ENCODE measurements around the gene HS6ST3.

HS6ST3 gene

GRCh38 chr13:96792736-96793403 is 703.0 kb downstream of the HS6ST3 start:
- WGBS = 94% methylated on average over 8 of the region's 8 CpGs
- Histone ChIP-seq H3K9ac (ENCODE audit: low read depth, low read length) (no peak overlapping the region), H3K4me3 (ENCODE audit: low read length) (no peak overlapping the region), H3K36me3 (ENCODE audit: insufficient read depth, low read length) (no peaks in the 10 kb centered on the region), H3K9me3 (ENCODE audit: insufficient read depth, low read depth, low read length) (no peaks in the 10 kb centered on the region), H3K27me3 (ENCODE audit: insufficient read depth, low read length) (no peaks in the 10 kb centered on the region), H3K27ac (ENCODE audit: low read depth, low read length) (no peak overlapping the region), H3K4me1 (ENCODE audit: insufficient read depth, low read length) (no peaks in the 10 kb centered on the region)

GRCh38 chr13:96793404-96793755 is 703.5 kb downstream of the HS6ST3 start:
- Histone ChIP-seq H3K27ac (ENCODE audit: low read depth, low read length) (no peak overlapping the region), H3K36me3 (ENCODE audit: insufficient read depth, low read length) (no peaks in the 10 kb centered on the region), H3K4me1 (ENCODE audit: insufficient read depth, low read length) (no peaks in the 10 kb centered on the region), H3K9ac (ENCODE audit: low read depth, low read length) (no peak overlapping the region), H3K4me3 (ENCODE audit: low read length) (no peak overlapping the region), H3K9me3 (ENCODE audit: insufficient read depth, low read depth, low read length) (no peaks in the 10 kb centered on the region), H3K27me3 (ENCODE audit: insufficient read depth, low read length) (no peaks in the 10 kb centered on the region)
- WGBS = 94% methylated on average over 4 of the region's 4 CpGs

GRCh38 chr13:96794669-96795068 is 704.8 kb downstream of the HS6ST3 start:
- Histone ChIP-seq H3K4me3 (ENCODE audit: low read length) (no peak overlapping the region), H3K27me3 (ENCODE audit: insufficient read depth, low read length) (no peaks in the 10 kb centered on the region), H3K4me1 (ENCODE audit: insufficient read depth, low read length) (no peaks in the 10 kb centered on the region), H3K9ac (ENCODE audit: low read depth, low read length) (no peak overlapping the region), H3K9me3 (ENCODE audit: insufficient read depth, low read depth, low read length) (no peaks in the 10 kb centered on the region), H3K36me3 (ENCODE audit: insufficient read depth, low read length) (no peaks in the 10 kb centered on the region), H3K27ac (ENCODE audit: low read depth, low read length) (no peak overlapping the region)

- 97% methylated on average over 1 of the region's 2 CpGs for WGBS
- H3K27me3 ChIP-seq (ENCODE audit: insufficient read depth, low read length) = no peaks in the 10 kb centered on the region
Observed at GRCh38 chr13:96795670-96796069, 705.8 kb downstream of the HS6ST3 start.

GRCh38 chr13:96796091-96796633 is 706.3 kb downstream of the HS6ST3 start:
- H3K27me3 ChIP-seq (ENCODE audit: insufficient read depth, low read length) = no peaks in the 10 kb centered on the region
- no peak overlapping the region for H3K4me3 ChIP-seq (ENCODE audit: low read length)
- no peak overlapping the region for H3K9ac ChIP-seq (ENCODE audit: low read depth, low read length)
- H3K9me3 ChIP-seq (ENCODE audit: insufficient read depth, low read depth, low read length) = no peaks in the 10 kb centered on the region
- 100% methylated on average over 1 of the region's 2 CpGs for WGBS
- H3K4me1 ChIP-seq (ENCODE audit: insufficient read depth, low read length) = no peaks in the 10 kb centered on the region
- H3K27ac ChIP-seq (ENCODE audit: low read depth, low read length) = no peak overlapping the region
- H3K36me3 ChIP-seq (ENCODE audit: insufficient read depth, low read length) = no peaks in the 10 kb centered on the region

More at GRCh38 chr13:96795670-96796069, 705.8 kb downstream of the HS6ST3 start:
- Histone ChIP-seq H3K9me3 (ENCODE audit: insufficient read depth, low read depth, low read length) (no peaks in the 10 kb centered on the region), H3K9ac (ENCODE audit: low read depth, low read length) (no peak overlapping the region), H3K4me3 (ENCODE audit: low read length) (no peak overlapping the region), H3K36me3 (ENCODE audit: insufficient read depth, low read length) (no peaks in the 10 kb centered on the region), H3K27ac (ENCODE audit: low read depth, low read length) (no peak overlapping the region), H3K4me1 (ENCODE audit: insufficient read depth, low read length) (no peaks in the 10 kb centered on the region)

GRCh38 chr13:96797136-96797535 is 707.2 kb downstream of the HS6ST3 start:
- Histone ChIP-seq H3K9me3 (ENCODE audit: insufficient read depth, low read depth, low read length) (no peaks in the 10 kb centered on the region), H3K4me3 (ENCODE audit: low read length) (no peak overlapping the region), H3K36me3 (ENCODE audit: insufficient read depth, low read length) (no peaks in the 10 kb centered on the region), H3K9ac (ENCODE audit: low read depth, low read length) (no peak overlapping the region), H3K27me3 (ENCODE audit: insufficient read depth, low read length) (no peaks in the 10 kb centered on the region), H3K27ac (ENCODE audit: low read depth, low read length) (no peak overlapping the region), H3K4me1 (ENCODE audit: insufficient read depth, low read length) (no peaks in the 10 kb centered on the region)
- WGBS = 83% methylated on average over 1 of the region's 1 CpG

GRCh38 chr13:96803456-96804100 is 713.7 kb downstream of the HS6ST3 start:
- 94% methylated on average over 2 of the region's 3 CpGs for WGBS
- no peaks in the 10 kb centered on the region for H3K27me3 ChIP-seq (ENCODE audit: insufficient read depth, low read length)
- no peak overlapping the region for H3K27ac ChIP-seq (ENCODE audit: low read depth, low read length)
- H3K4me3 ChIP-seq (ENCODE audit: low read length) = no peak overlapping the region
- H3K4me1 ChIP-seq (ENCODE audit: insufficient read depth, low read length) = no peaks in the 10 kb centered on the region
- H3K9me3 ChIP-seq (ENCODE audit: insufficient read depth, low read depth, low read length) = no peaks in the 10 kb centered on the region
- no peak overlapping the region for H3K9ac ChIP-seq (ENCODE audit: low read depth, low read length)
- no peaks in the 10 kb centered on the region for H3K36me3 ChIP-seq (ENCODE audit: insufficient read depth, low read length)

GRCh38 chr13:96804174-96804573 is 714.3 kb downstream of the HS6ST3 start:
- H3K27me3 ChIP-seq (ENCODE audit: insufficient read depth, low read length) = no peaks in the 10 kb centered on the region
- no peak overlapping the region for H3K4me3 ChIP-seq (ENCODE audit: low read length)
- no peaks in the 10 kb centered on the region for H3K4me1 ChIP-seq (ENCODE audit: insufficient read depth, low read length)
- H3K9me3 ChIP-seq (ENCODE audit: insufficient read depth, low read depth, low read length) = no peaks in the 10 kb centered on the region
- 95% methylated on average over 4 of the region's 6 CpGs for WGBS
- H3K27ac ChIP-seq (ENCODE audit: low read depth, low read length) = no peak overlapping the region
- no peak overlapping the region for H3K9ac ChIP-seq (ENCODE audit: low read depth, low read length)
- H3K36me3 ChIP-seq (ENCODE audit: insufficient read depth, low read length) = no peaks in the 10 kb centered on the region

GRCh38 chr13:96806746-96807145 is 716.8 kb downstream of the HS6ST3 start:
- no peaks in the 10 kb centered on the region for H3K27me3 ChIP-seq (ENCODE audit: insufficient read depth, low read length)
- H3K4me3 ChIP-seq (ENCODE audit: low read length) = no peak overlapping the region
- H3K9me3 ChIP-seq (ENCODE audit: insufficient read depth, low read depth, low read length) = no peaks in the 10 kb centered on the region
- WGBS = 97% methylated on average over 3 of the region's 3 CpGs
- H3K36me3 ChIP-seq (ENCODE audit: insufficient read depth, low read length) = no peaks in the 10 kb centered on the region
- no peak overlapping the region for H3K27ac ChIP-seq (ENCODE audit: low read depth, low read length)
- H3K4me1 ChIP-seq (ENCODE audit: insufficient read depth, low read length) = no peaks in the 10 kb centered on the region
- H3K9ac ChIP-seq (ENCODE audit: low read depth, low read length) = no peak overlapping the region

GRCh38 chr13:96809366-96810096 is 719.6 kb downstream of the HS6ST3 start:
- no peak overlapping the region for H3K9ac ChIP-seq (ENCODE audit: low read depth, low read length)
- no peaks in the 10 kb centered on the region for H3K36me3 ChIP-seq (ENCODE audit: insufficient read depth, low read length)
- H3K4me3 ChIP-seq (ENCODE audit: low read length) = no peak overlapping the region
- 94% methylated on average over 5 of the region's 5 CpGs for WGBS
- no peaks in the 10 kb centered on the region for H3K4me1 ChIP-seq (ENCODE audit: insufficient read depth, low read length)
- no peak overlapping the region for H3K27ac ChIP-seq (ENCODE audit: low read depth, low read length)
- H3K9me3 ChIP-seq (ENCODE audit: insufficient read depth, low read depth, low read length) = peaks cover 3% of the 10 kb centered on the region; the same call in 1 of the 2 replicates
- H3K27me3 ChIP-seq (ENCODE audit: insufficient read depth, low read length) = no peaks in the 10 kb centered on the region

GRCh38 chr13:96810104-96810503 is 720.2 kb downstream of the HS6ST3 start:
- peaks cover 4% of the 10 kb centered on the region; the same call in 1 of the 2 replicates for H3K9me3 ChIP-seq (ENCODE audit: insufficient read depth, low read depth, low read length)
- H3K4me1 ChIP-seq (ENCODE audit: insufficient read depth, low read length) = no peaks in the 10 kb centered on the region
- no peaks in the 10 kb centered on the region for H3K27me3 ChIP-seq (ENCODE audit: insufficient read depth, low read length)
- no peaks in the 10 kb centered on the region for H3K36me3 ChIP-seq (ENCODE audit: insufficient read depth, low read length)
- H3K4me3 ChIP-seq (ENCODE audit: low read length) = no peak overlapping the region
- 96% methylated on average over 3 of the region's 4 CpGs for WGBS
- no peak overlapping the region for H3K27ac ChIP-seq (ENCODE audit: low read depth, low read length)
- no peak overlapping the region for H3K9ac ChIP-seq (ENCODE audit: low read depth, low read length)
